Measurements from ENCODE around the gene OPCML. TPM values are rescaled to one million over a fixed set of nuclear protein-coding genes. Genes with fewer than 3 reads are reported as not detected.

The OPCML gene
- total RNA-seq, 1 experiment from 2014 or later, result not detected

DNA sequence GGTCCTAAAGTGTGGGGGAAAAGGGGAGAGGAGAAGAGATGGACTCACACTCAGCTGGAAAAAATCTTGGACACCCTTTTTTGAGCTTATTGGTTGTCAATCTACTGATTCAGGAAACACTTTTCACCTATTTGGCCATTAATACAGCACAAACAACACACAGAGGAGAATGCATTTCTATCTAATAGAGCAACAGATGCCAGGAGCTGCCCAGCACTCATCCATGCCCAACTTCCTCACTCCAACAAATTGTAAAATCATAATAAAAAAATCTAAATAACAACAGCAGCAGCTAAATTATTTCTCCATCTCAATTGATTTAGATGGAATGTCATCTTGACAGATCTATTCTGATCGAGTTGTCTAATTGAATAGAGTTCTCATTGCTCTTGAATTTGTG lies 628.2 kb downstream of the OPCML start:
- Histone ChIP-seq H3K9me2 (ENCODE audit: insufficient read depth) (no peaks in the 10 kb centered on the region), H3K4me2 (no peak overlapping the region), H3K36me3 (ENCODE audit: low read depth) (no peaks in the 10 kb centered on the region), H2AFZ (no peak overlapping the region), H3K79me2 (ENCODE audit: low read depth) (no peaks in the 10 kb centered on the region), H3K4me1 (replicated peaks; ENCODE audit: insufficient read depth) (no peaks in the 10 kb centered on the region), H3K27ac (no peak overlapping the region), H3K27me3 (ENCODE audit: insufficient read depth, low read depth) (0 out of 2 replicates have a peak, but pooled peaks cover 1% of the 10 kb centered on the region), H3K4me3 (no peak overlapping the region), H4K20me1 (ENCODE audit: insufficient read depth) (no peaks in the 10 kb centered on the region), H3K9me3 (ENCODE audit: insufficient read depth, low read depth) (no peaks in the 10 kb centered on the region), H3F3A (ENCODE audit: insufficient read depth, low read depth) (no peaks in the 10 kb centered on the region)
- TF ChIP-seq, protein P1, sequence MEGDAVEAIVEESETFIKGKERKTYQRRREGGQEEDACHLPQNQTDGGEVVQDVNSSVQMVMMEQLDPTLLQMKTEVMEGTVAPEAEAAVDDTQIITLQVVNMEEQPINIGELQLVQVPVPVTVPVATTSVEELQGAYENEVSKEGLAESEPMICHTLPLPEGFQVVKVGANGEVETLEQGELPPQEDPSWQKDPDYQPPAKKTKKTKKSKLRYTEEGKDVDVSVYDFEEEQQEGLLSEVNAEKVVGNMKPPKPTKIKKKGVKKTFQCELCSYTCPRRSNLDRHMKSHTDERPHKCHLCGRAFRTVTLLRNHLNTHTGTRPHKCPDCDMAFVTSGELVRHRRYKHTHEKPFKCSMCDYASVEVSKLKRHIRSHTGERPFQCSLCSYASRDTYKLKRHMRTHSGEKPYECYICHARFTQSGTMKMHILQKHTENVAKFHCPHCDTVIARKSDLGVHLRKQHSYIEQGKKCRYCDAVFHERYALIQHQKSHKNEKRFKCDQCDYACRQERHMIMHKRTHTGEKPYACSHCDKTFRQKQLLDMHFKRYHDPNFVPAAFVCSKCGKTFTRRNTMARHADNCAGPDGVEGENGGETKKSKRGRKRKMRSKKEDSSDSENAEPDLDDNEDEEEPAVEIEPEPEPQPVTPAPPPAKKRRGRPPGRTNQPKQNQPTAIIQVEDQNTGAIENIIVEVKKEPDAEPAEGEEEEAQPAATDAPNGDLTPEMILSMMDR (conservative IDR thresholded peaks at IDR 0.05), result no peak
- TF ChIP-seq EZH2 (IDR thresholded peaks at IDR 0.05; ENCODE audit: low read depth), result no peak
- no TSS peak for BruUV-seq (replicated peaks)
- CTCF ChIA-PET, result no interaction called here
- POLR2A ChIA-PET (ENCODE audit: unreplicated experiment), result no interaction called here
- intact Hi-C loops (cut with micrococcal nuclease; ENCODE audit: unreplicated experiment), result no loop called here
- no peak for DNase-seq

DNA sequence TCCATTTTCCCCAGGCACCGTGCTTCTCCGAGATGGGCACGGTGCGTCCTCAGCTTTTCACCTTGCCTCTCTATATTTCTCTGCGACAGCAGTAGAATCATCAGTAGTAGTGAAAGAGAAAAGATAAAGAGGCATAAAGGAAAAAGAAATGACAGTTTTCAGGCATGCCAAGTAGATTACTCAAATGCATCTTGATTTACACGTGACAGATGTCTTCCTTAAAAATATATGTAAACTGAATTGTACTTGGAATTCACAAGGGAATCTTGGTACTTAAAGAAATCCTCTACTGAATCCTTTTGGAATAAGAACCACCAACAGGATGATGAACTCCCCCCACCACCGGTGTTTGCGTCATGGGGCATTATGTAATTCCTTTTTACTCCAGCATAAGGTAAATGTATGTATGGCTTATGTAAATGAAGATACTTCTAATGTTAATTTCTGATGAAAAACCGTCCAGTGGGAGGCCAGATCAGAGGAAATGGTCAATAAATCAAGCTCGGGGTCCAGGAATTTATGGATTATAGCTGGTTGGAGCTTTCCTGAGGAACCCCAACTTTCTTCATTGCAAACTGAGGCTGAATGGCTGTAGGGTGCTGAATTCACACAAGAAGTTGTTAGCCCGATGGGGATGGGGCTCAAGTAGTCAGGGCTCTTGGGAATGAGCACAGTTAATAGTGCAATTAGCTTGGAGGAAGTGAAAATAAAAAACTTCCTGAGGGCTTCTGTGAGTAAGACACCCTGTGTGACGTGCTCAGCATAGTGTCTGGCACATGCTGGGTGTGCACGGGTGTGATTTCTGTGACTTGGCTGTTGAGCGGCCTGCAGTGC lies 630.4 kb downstream of the OPCML start:
- intact Hi-C loops (cut with micrococcal nuclease; ENCODE audit: unreplicated experiment), result no loop called here
- Histone ChIP-seq H3K9me2 (ENCODE audit: insufficient read depth) (no peaks in the 10 kb centered on the region), H4K20me1 (ENCODE audit: insufficient read depth) (no peaks in the 10 kb centered on the region), H3K79me2 (ENCODE audit: low read depth) (no peaks in the 10 kb centered on the region), H3K36me3 (ENCODE audit: low read depth) (no peaks in the 10 kb centered on the region), H3K4me3 (no peak overlapping the region), H3K9me3 (ENCODE audit: insufficient read depth, low read depth) (no peaks in the 10 kb centered on the region), H2AFZ (no peak overlapping the region), H3K4me1 (replicated peaks; ENCODE audit: insufficient read depth) (no peaks in the 10 kb centered on the region), H3K27me3 (ENCODE audit: insufficient read depth, low read depth) (no peaks in the 10 kb centered on the region), H3K27ac (no peak overlapping the region), H3K4me2 (no peak overlapping the region), H3F3A (ENCODE audit: insufficient read depth, low read depth) (no peaks in the 10 kb centered on the region)
- ChIA-PET CTCF (no interaction called here), POLR2A (ENCODE audit: unreplicated experiment) (no interaction called here)
- no peak for DNase-seq
- TF ChIP-seq, protein P1 (conservative IDR thresholded peaks at IDR 0.05), result no peak
- TF ChIP-seq EZH2 (IDR thresholded peaks at IDR 0.05; ENCODE audit: low read depth), result no peak
- no TSS peak for BruUV-seq (replicated peaks)

DNA sequence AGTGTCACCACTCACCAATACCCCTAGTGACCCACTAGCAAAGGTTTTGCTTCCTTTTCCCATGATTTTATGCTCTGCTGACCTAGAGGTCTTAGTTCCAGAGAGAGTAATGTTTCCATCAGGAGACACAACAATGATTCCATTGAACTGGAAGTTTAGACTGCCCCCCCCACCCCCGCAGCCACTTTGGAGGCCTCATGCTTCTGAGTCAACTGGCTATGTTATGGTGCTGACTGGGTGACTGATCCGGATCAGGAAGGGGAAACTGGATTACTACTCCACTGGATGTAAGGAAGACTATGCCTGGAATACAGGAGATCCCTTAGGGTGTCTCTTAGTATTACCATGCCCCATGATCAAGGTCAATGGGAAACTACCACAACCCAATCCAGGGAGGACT lies 633.6 kb downstream of the OPCML start:
- Histone ChIP-seq H3K36me3 (ENCODE audit: low read depth) (no peaks in the 10 kb centered on the region), H3K27ac (no peak overlapping the region), H3K79me2 (ENCODE audit: low read depth) (no peaks in the 10 kb centered on the region), H4K20me1 (ENCODE audit: insufficient read depth) (no peaks in the 10 kb centered on the region), H3K4me1 (replicated peaks; ENCODE audit: insufficient read depth) (no peaks in the 10 kb centered on the region), H3F3A (ENCODE audit: insufficient read depth, low read depth) (no peaks in the 10 kb centered on the region), H3K4me3 (no peak overlapping the region), H3K9me2 (ENCODE audit: insufficient read depth) (no peaks in the 10 kb centered on the region), H3K4me2 (no peak overlapping the region), H3K27me3 (ENCODE audit: insufficient read depth, low read depth) (no peaks in the 10 kb centered on the region), H3K9me3 (ENCODE audit: insufficient read depth, low read depth) (no peaks in the 10 kb centered on the region), H2AFZ (no peak overlapping the region)
- TF ChIP-seq EZH2 (IDR thresholded peaks at IDR 0.05; ENCODE audit: low read depth), result no peak
- TF ChIP-seq, protein P1 (conservative IDR thresholded peaks at IDR 0.05), result no peak
- intact Hi-C loops (cut with micrococcal nuclease; ENCODE audit: unreplicated experiment), result no loop called here
- CTCF ChIA-PET, result no interaction called here
- POLR2A ChIA-PET (ENCODE audit: unreplicated experiment), result no interaction called here
- BruUV-seq (replicated peaks), result no TSS peak
- DNase-seq, result no peak

All from PC-9 (cell line).